Small intestine (tissue), 7 donors: ENCODE measurements around the gene GZMA. TPM values are rescaled to one million over a fixed set of nuclear protein-coding genes. Genes with fewer than 3 reads are reported as not detected.
A peak's percentile ranks its signal among the peaks of the same experiment; 100 is the strongest.
"Not testable (repeated sequence)": the region's sequence is repeated elsewhere in the genome, so short reads cannot be mapped to it uniquely, and the experiment has no call there.

ENCODE experiments used
- DNase-seq, 2 donors: peaks; one replicate each; pipeline versions ENCODE4 v3.0.0 to v3.0.0-alpha.2; 2013
- FAIRE-seq: peaks from 2 replicates; lab custom pipeline; 2012; peaks lifted over from hg19 to GRCh38; lab: Jason Lieb, UNC
- H3K27ac ChIP-seq, 3 donors: one replicate each; pipeline ENCODE4 v1.5.1; 2013; ENCODE audit warnings: low read length in 2 of 3, mild to moderate bottlenecking in 2 of 3, control low read depth in 1 of 3, inconsistent platforms in 1 of 3, low read depth in 1 of 3, moderate library complexity in 1 of 3
- H3K27me3 ChIP-seq, 3 donors: one replicate each; pipeline ENCODE4 v1.6.1; 2013; ENCODE audit warnings: low read length in 3 of 3, inconsistent platforms in 1 of 3; ENCODE audit not compliant: control insufficient read depth in 3 of 3, insufficient read depth in 3 of 3
- H3K36me3 ChIP-seq, 3 donors: one replicate each; pipeline ENCODE4 v1.6.1; 2013; ENCODE audit warnings: low read length in 3 of 3, inconsistent platforms in 1 of 3, low read depth in 1 of 3, mild to moderate bottlenecking in 1 of 3, moderate library complexity in 1 of 3; ENCODE audit not compliant: control insufficient read depth in 3 of 3, insufficient read depth in 2 of 3
- H3K4me1 ChIP-seq, 3 donors: one replicate each; pipeline ENCODE4 v1.6.1; 2013; ENCODE audit warnings: low read length in 2 of 3, inconsistent platforms in 1 of 3, low read depth in 1 of 3, mild to moderate bottlenecking in 1 of 3, moderate library complexity in 1 of 3; ENCODE audit not compliant: control insufficient read depth in 3 of 3, insufficient read depth in 2 of 3
- H3K4me3 ChIP-seq, 3 donors: one replicate each; pipeline ENCODE4 v1.5.1; 2013; ENCODE audit warnings: low read length in 3 of 3, control low read depth in 1 of 3, inconsistent platforms in 1 of 3, low read depth in 1 of 3, mild to moderate bottlenecking in 1 of 3, moderate library complexity in 1 of 3
- H3K9me3 ChIP-seq, 2 donors: one replicate each; pipeline ENCODE4 v1.6.1; 2013; ENCODE audit warnings: low read depth in 1 of 2, low read length in 1 of 2; ENCODE audit not compliant: control insufficient read depth in 2 of 2, insufficient read depth in 1 of 2
- WGBS, 3 donors: extraction: QIAGEN DNeasy Blood & Tissue Kit; methylation state at CpG; one replicate each; pipeline ENCODE4 v1.1.7; 2013; 5-methylcytosine and 5-hydroxymethylcytosine counted together
- polyA plus RNA-seq, 4 donors: library from polyadenylated mRNA; stranded (reverse) in 3 of 4; unstranded in 1 of 4; fragments of 200-250 nt in 3 of 4; fragments of 120-200 nt in 1 of 4; gene quantifications; one replicate each; pipeline versions ENCODE4 v1.2.1 to v1.2.3, GENCODE V29; 2013
- donor health status: healthy with polysubstance abuse.
- donor health status: control.
- donor health status: control.
- donor health status: Bipolar disorder and iron deficiency.
- donor health status: healthy.

The GZMA gene
- polyA plus RNA-seq, 4 donors: 2.7 to 8.6 (median 4.6) TPM

GRCh38 chr5:55101556-55102276 is 730 bp upstream of the GZMA start:
- DNase-seq: peak in 1 of 2 donors; percentile 46
- Histone ChIP-seq H3K27ac (peak overlapping the region in 2 of 3 donors; percentile 43 to 75), H3K36me3 (no peaks in the 10 kb centered on the region), H3K4me3 (peak overlapping the region in 1 of 3 donors; percentile 17), H3K27me3 (no peaks in the 10 kb centered on the region), H3K9me3 (no peaks in the 10 kb centered on the region), H3K4me1 (no peaks in the 10 kb centered on the region)
- FAIRE-seq: no peak
- 54 to 62% (median 56%) methylated on average over 5 of the region's 5 CpGs for WGBS, 3 donors

DNA sequence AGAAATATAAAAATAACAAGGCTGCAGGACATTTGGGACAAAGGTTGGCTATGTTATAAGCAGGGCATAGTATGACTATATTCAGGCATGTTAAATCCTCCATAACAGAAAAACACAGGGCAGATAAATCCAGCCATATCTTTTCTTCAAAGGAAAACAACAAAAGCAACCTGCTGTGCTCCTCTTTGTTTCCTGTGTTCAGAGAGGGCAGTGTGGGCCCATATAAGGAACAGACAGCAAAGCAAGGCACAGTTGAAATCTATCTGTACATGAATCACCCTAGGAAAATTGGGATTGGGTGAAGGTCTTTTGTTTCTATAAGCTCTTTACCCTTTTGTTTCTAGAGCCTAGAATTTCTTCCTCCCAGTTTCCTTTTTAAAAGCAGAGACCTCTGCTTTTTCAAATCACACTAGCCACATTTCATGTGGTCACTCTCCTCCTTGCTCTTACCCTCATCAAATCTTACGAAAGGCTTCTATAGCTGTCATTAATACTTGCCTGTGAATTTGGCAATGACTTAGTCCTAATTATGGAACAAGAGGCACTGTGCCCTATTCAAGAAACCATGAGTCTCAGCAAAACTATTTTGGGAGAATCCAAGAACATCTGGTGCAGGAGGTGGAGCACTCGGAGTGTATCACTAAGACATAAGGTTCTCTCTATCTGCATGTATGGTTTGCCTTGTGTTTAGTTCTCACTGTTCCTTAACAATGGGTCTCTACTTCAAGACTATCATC is 1.8 kb downstream of the GZMA start:
- Histone ChIP-seq H3K27me3 (peaks cover 0 to 2% (median 0%) of the 10 kb centered on the region in 3 donors), H3K4me3 (peak overlapping the region in 1 of 3 donors; percentile 36), H3K36me3 (no peaks in the 10 kb centered on the region), H3K4me1 (no peaks in the 10 kb centered on the region), H3K27ac (no peak overlapping the region), H3K9me3 (no peaks in the 10 kb centered on the region)
- FAIRE-seq (no peak), DNase-seq (no peak)
- 83 to 93% (median 85%) methylated on average over 2 of the region's 2 CpGs for WGBS, 3 donors

- peak overlapping the region in 1 of 3 donors; percentile 36 for H3K4me3 ChIP-seq
- no peak for FAIRE-seq
- H3K27ac ChIP-seq: no peak overlapping the region
Measured at GRCh38 chr5:55104946-55105701, 2.7 kb downstream of the GZMA start.

DNA sequence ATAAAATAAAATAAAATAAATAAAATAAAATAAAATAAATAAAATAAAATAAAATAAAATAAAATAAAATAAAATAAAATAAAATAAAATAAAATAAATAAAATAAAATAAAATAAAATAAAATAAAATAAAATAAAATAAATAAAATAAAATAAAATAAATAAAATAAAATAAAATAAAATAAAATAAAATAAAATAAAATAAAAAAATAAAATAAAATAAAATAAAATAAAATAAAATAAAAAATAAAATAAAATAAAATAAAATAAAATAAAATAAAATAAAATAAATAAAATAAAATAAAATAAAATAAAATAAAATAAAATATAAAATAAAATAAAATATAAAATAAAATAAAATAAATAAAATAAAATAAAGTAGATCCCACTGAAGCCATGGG is 3.5 kb downstream of the GZMA start:
- H3K36me3 ChIP-seq, H3K9me3 ChIP-seq, FAIRE-seq, DNase-seq, H3K4me3 ChIP-seq, H3K27me3 ChIP-seq, H3K27ac ChIP-seq, H3K4me1 ChIP-seq: not testable (repeated sequence)

More at GRCh38 chr5:55104946-55105701, 2.7 kb downstream of the GZMA start:
- Histone ChIP-seq H3K9me3 (no peaks in the 10 kb centered on the region), H3K4me1 (no peaks in the 10 kb centered on the region), H3K27me3 (peaks cover 0 to 2% (median 0%) of the 10 kb centered on the region in 3 donors), H3K36me3 (no peaks in the 10 kb centered on the region)
- DNase-seq: no peak
- WGBS, 3 donors: 69 to 80% (median 80%) methylated on average over 5 of the region's 5 CpGs

- Histone ChIP-seq H3K36me3 (no peaks in the 10 kb centered on the region), H3K4me3 (no peak overlapping the region), H3K27ac (no peak overlapping the region), H3K27me3 (peaks cover 0 to 2% (median 0%) of the 10 kb centered on the region in 3 donors), H3K9me3 (no peaks in the 10 kb centered on the region), H3K4me1 (no peaks in the 10 kb centered on the region)
- DNase-seq (no peak), FAIRE-seq (no peak)
- WGBS, 3 donors: 82 to 86% (median 85%) methylated on average over 3 of the region's 3 CpGs
Measured at GRCh38 chr5:55108661-55109060, 6.2 kb downstream of the GZMA start.

GRCh38 chr5:55110217-55110616 is 7.8 kb downstream of the GZMA start:
- FAIRE-seq: no peak

DNA sequence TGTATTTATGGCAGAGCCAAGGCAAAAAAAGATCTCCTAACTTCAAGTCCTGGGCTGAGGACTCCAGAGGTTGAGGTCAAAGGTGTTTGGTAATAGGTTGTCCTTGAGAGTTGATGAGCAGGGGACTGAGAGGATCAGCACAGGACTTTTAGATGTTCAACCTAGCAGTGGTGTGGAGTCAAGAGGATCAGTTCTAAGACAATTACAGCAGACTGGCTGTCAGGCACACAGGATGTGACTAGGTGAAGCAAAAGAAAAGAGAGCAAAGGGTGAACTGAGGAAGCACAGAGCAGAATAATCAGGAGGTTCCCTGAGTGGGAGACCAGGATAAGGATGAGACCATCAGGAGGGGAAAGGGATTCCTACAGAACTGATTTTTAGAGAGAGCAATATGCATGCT is 10.9 kb downstream of the GZMA start:
- FAIRE-seq (no peak), DNase-seq (no peak)
- no peaks in the 10 kb centered on the region for H3K9me3 ChIP-seq
- no peaks in the 10 kb centered on the region for H3K4me1 ChIP-seq
- peaks cover 0 to 3% (median 0%) of the 10 kb centered on the region in 3 donors for H3K27me3 ChIP-seq
- no peak overlapping the region for H3K4me3 ChIP-seq
- no peaks in the 10 kb centered on the region for H3K36me3 ChIP-seq
- no peak overlapping the region for H3K27ac ChIP-seq

More at GRCh38 chr5:55110217-55110616, 7.8 kb downstream of the GZMA start:
- DNase-seq: no peak
- H3K9me3 ChIP-seq: no peaks in the 10 kb centered on the region
- H3K27ac ChIP-seq: no peak overlapping the region
- 83 to 88% (median 87%) methylated on average over 2 of the region's 2 CpGs for WGBS, 3 donors
- H3K36me3 ChIP-seq: no peaks in the 10 kb centered on the region
- peaks cover 0 to 5% (median 0%) of the 10 kb centered on the region in 3 donors for H3K27me3 ChIP-seq
- no peaks in the 10 kb centered on the region for H3K4me1 ChIP-seq
- no peak overlapping the region for H3K4me3 ChIP-seq

DNA sequence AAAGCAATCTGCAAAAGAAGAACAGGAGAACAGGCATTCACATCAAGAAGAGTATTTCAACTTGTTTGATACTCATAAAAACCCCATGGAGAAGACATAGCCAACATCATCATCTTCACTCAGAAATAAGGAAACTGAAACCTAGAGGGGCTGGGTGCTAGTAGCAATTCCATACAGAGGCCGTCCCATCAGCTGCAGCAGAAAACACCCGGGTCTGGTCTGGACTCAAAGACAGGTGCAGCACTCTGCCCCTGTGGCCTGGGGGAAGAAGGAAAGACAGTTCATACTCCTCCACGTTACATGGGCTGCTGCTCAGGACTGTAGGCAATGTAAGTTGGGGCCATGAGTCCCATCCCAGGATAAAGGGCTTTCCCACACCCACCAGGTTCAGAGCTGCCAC is 11.6 kb downstream of the GZMA start:
- no peaks in the 10 kb centered on the region for H3K4me1 ChIP-seq
- H3K27me3 ChIP-seq: peaks cover 0 to 3% (median 0%) of the 10 kb centered on the region in 3 donors
- H3K36me3 ChIP-seq: no peaks in the 10 kb centered on the region
- H3K4me3 ChIP-seq: no peak overlapping the region
- no peak for FAIRE-seq
- H3K27ac ChIP-seq: no peak overlapping the region
- WGBS, 3 donors: 52 to 75% (median 60%) methylated on average over 3 of the region's 3 CpGs
- H3K9me3 ChIP-seq: no peaks in the 10 kb centered on the region
- DNase-seq: no peak
